ENCODE measurements around the gene FNBP1L.
"Not testable (repeated sequence)": the region's sequence is repeated elsewhere in the genome, so short reads cannot be mapped to it uniquely, and the experiment has no call there.

The FNBP1L gene

DNA sequence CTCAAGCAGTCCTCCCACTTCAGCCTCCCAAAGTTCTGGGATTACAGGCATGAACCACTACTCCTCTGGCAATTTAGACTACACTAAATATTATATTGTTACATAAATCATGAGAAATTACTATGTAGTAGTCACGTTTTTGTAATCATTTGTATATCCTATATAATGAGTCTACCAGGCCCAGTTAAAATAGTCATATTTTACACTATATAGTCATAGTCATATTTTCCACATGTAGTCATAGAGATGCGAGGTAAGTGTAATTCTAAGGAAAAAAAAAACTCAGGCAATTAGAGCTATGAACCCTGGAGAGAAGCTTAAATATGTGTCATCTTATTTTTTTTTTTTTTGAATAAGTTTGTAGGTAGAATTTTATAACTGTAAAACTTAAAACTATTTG, 90.0 kb downstream of the FNBP1L start:
- DNase-seq, result no peak

DNA sequence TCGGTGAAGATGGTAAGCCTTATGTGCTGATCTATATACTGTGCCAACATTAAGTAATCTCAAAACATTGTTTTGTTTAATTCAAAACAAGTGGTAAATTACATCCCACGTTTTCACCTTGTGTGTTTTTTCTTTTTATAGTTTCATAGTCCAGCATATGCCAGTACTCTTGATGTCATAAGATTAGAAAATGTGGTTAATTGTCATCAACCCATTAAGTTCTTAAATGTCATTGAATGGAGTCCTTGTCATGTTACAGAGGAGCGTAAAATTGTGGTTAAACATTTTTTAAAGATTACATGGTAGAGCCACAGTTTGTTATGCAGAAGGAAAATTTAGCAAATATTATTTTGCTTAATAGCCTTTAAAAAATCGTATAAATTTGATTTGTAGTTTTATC, 93.1 kb downstream of the FNBP1L start:
- DNase-seq, result no peak

DNA sequence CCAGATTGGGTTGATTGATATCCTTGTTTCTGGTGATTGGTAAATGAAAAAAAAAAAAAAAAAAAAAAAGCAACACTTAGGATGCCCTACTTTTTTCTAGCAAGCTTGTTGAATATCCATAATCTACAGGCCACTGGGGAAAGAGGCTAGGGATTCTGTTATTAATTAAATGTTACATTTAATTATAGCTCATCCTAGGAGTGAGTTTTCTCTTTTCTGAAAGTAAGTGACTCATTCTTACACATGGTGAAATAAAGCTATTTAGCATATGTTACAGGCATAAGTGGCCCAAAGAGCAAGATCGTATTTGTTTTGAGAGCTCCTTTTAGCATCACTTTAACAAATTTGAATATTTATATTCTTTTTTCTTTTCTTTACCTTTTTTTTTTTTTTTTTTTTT, 94.5 kb downstream of the FNBP1L start:
- DNase-seq, result no peak

DNA sequence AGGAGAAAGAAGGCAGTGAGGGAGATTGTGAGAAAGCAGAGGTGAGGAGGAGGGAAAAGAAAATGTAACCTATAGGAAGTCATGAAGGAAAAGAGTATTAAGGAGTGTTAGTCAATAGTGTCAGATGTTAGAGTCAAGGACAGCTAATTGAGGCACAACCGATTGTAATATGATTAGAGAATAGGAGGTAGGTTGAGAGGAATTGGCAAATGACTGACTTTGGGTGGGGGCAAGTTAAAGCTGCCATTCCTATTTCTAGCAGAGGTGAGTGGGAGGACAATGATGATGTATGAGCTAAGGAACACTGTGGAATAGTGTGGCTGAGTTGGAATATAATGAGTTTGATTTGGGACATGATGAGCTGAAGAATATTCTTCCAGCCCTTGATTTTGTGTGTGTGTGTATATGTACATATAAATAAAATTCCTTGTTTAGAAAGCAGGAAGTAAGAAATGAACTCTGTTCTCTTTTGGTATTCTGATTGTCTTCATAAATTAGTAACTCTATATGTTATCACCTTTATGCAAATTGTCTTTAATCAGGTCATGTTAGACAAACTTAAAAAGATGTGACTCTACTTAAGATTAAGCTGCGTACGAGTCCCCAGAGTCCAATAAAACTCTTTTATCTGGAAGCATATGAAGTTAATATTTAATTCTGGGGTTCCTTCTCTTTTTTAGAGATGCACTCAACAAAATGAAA, 98.4 kb downstream of the FNBP1L start:
- DNase-seq, result no peak

DNA sequence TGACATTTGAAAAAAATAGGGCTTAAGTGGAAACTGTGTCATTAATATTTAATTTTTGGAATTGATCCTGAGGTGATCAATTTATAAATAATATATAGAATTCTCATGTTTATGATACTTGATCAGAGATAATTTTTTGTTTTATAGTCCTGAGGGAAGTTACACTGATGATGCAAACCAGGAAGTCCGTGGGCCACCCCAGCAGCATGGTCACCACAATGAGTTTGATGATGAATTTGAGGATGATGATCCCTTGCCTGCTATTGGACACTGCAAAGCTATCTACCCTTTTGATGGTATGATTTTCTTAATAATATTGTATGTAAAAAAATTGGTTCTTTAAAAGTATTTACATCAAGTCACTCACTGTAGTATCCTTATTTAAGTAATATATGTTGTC, 101.2 kb downstream of the FNBP1L start:
- DNase-seq, result peak; percentile 40

DNA sequence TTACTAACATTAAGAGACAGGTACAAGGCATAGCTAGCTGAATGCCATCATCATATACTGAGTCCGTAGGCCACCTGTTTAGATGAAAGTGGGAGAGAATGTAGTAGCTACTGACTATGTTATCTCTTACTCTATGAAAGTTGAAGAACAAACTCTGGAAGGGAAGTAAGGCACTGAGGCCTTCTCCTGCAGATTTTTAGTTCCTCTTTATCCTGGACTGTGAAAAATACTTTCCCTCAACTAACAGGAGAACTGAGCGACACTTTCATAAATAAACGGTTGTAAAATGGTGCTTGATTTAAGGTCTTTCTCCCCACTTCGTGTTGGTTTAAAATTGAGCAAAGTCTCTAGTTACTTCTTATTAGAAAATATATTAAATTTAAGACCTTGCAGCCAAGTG, 101.9 kb downstream of the FNBP1L start:
- peak; percentile 17 for DNase-seq

DNA sequence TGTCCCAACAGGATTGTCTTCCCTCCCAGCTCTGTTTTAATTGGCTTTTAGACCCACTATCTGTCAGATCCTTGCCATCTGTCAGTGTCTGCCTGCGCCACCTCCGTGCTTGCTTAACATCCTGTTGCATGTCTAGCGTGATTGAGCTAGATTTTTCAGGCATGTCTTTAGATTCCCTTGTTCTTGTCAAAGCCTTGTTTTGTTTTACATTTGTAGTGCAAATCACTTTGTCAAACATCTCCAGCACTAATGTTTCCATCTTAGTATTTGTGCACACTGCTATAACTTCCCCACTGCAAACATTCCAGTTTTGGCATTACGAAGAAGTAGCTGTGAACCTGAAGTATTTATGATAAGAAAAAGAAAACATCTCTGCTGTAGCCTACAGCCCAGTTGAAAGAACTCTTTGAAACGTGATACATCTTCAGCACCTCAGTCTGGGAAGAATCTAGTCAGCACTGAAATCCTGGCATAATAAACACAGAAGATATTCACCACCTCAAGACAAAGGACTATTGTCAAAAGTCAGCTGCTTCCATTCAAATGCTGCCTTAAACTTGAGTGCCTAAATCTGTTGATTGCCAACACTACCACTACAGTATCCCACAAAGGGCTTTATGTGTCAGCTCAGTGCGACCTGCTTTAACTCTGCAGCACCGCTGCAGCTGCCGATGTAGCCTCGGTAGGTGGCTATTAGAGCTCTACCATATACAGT, 105.0 kb downstream of the FNBP1L start:
- peak; percentile 36 for DNase-seq

DNA sequence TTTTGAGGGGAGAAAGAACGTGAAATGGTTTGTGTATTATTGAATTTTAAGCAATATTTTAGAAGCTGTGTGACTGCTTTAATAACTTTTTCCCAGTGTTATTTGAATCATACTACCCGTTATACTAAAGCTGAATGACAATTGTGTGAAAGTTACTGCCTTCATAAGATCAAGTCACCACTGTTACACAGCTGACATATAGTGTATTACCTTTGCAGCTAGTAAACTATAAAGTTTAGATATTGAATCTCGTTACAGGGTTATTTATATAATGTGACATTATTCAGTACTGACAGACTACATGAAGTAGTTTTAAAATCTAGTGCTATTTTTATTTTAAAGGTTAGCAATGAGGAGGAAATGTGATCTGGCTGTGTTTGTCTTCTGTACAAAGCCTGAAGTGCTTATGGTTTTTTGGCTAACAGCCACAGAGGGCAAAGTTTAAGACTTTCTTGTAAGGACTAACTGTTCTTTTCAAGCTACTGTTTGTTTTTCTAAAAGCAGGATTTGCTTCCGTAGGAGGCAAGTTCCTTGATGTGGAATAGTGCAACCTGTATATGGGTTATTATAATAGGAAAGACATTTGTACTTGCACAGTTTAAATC, 106.1 kb downstream of the FNBP1L start:
- not testable (repeated sequence) for DNase-seq

DNA sequence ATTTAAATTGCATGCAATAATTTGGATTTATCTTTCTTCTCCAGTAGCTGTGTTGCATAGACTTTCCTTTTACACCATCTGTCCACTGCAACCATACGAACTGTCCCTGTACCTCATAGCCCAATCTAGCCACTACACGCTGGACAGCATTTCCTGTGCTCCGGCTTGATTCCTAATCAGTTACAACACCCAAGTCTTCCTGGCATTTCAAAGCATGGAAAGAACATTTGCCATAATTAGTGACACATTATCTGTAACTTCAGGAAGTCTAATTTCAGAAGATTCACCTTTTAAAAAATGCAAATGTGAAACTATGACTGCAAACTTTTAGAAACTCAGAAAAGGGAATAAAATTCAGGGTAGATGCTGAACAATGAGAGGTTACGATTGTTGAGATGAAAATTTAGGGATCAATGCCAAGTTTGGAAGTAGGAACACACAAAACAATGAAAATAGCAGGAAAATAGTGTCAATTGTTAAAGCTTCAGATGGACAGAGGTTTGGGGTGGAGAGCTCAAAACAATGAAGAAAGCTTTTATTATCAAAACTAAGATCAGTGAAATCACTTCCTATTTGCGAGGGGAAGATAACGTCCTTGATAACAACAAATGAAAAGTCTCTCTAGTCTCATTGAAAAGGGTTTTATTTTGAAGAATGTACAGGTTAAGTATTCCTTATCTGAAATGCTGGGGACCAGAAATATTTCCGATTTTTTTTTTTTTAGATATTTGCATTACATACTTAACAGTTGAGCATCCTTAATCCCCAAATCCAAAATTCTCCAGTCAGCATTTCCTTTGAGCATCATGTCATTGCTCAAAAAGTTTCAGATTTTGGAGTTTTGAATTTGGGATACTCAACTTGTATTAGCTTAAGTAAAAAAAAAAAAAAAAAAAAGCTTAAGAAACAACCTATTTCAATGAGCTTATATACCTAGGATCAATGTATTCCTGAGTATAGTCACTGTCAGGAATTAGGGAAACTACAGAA, 107.3 kb downstream of the FNBP1L start:
- no peak for DNase-seq

DNA sequence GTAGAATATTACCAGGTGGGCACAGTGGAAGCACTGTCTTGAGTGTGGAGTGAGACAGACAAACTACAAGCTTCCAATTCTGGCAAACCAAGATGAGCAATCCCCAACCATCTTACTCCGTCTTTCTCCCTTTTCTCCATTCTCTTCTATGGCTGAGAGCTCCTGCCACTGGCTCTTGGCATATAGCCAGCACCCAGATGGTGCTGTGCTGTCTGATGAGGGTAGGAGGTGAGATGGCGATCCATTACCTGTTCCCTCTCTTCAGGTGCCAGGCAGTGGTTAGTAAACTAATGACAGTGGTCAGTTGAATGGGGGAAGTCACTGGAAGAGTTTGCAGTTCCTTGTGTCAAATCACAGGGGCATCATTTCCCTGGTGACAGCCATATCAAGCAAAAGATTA, 108.4 kb downstream of the FNBP1L start:
- DNase-seq, result no peak

DNA sequence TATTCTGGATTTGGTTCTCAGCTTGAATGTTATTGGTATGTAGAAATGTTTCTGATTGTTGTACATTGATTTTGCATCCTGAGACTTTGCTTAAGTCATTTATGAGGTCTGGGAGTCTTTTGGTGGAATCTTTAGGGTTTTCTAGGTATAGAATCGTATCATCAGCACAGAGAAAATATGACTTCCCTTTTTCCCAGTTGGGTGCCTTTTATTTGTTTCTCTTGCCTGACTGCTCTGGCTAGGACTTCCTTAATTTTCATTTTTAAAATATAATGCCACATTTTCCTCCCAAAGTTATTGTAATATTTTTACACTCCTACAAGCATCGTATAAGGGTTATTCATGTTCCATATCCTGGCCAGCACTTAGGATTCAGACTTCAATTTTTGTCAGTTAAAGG, 111.1 kb downstream of the FNBP1L start:
- peak; percentile 21 for DNase-seq

DNA sequence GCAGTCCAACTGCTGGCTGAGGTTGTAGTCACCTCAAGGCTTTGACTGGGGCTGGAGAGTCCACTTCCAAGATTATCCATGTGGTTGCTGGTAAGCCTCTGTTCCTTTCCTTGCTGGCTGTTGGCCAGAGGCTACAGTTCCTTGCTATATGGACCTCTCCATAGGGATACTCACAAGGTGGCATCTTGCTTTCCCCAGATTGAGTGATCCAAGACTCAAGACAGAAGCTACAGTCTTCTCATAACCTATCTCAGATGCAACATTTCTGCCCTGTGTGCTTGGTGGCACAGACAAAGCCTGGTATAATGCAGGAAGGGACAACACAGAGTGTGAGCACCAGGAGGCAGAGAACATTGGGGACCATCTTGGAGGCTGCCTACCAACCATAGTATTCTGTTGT, 111.8 kb downstream of the FNBP1L start:
- no peak for DNase-seq

DNA sequence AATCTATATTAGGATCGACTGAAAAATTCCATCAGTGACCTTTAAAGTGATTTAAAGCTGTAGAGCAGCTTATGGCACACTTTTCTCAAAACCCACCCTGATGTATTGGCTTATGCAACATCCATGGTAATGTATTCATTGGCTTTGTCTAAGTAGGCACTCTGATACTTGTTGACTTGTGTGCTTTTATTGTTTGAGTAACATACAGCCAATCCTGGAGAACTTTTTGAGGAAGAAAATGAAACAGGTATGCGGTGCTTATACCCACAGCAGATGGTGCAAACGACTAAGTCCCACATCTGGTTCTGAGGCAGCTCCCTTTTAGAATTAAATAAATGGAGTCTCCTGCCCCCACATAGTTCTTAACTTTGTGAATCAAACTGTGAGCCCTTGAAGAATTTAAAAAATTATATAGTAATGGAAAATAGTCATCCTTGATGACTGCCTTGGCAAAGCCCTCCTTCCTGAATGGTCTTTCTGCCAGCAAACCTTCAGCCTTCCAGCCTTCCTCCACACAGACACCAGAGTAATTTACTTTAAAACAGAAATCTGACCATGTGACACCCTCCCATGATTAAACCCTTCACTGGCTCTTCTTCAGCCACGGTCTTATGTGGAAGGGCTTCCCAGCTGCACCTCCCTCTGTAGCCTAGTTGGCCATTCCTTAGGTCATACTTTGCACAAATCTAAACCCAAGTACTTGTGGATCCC, 117.7 kb downstream of the FNBP1L start:
- no peak for DNase-seq

DNA sequence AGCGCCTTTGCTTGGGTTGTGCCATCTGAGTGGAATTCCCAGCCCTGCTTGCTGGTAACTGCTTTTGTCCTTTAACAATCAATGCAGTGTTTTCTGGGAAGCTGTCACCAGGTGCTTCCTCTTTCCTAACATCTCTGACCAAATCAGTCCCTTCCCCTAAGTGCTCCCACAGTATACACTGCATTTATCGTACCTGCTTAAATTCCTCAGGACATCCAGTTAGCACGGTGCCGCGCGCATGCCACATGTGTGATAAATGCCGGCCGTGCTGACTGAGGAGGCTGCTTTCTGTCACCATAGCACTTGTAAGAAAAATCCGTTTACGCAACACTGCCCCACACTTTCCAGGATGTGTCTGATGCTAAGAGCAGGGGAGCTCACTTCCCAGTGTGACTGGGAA, 118.3 kb downstream of the FNBP1L start:
- no peak for DNase-seq

DNA sequence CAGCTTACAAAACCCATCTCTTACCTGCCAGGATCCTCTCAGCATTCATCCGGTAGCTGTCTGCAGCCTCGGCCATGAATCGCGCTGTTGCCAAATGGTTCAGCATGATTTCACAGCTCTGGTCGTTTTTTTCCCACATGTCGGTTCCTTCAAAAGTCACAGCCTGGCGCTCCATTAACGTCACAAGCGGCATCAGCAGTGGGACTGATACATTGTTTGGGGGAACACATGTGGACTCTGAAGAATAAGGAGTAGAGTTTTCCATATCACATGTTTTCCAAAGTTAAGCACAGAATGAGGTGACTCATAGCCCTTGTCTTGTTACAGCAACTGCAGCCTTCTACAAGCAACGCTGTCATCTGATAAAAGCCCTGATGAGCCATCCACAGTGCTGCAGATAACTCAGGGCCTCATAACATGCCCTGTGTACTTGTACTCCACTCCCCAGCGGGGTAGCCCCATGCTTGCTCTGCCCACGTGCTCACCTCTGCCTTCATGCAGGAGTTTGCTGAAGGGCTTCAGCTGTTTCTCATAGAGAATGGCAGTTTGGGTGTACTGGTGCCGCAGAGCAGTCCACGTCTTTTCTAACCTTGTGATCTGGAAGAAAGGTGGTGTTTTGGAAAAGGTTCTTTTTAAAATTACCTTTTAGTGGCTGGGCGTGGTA, 119.5 kb downstream of the FNBP1L start:
- peak; percentile 52 for DNase-seq

DNA sequence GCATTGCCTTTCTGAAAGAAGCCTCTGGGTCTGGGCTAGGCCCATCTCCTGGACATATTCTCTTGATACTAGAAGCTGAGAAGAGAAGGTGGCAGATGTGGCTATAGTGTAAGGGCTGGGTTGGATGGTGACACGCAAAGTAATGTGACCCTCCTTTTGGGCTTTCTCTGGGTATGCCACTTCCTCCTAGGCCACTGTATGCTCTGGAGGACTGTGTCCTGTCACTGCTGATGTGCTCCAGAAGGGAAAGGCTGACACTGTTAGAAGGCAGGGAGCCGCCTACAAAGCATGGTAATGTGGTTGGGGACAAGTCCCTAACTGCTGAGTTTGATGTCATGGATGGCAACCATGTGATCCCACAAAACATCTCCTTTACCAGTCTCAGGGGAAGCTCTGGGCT, 121.6 kb downstream of the FNBP1L start:
- DNase-seq, result peak; percentile 67

DNA sequence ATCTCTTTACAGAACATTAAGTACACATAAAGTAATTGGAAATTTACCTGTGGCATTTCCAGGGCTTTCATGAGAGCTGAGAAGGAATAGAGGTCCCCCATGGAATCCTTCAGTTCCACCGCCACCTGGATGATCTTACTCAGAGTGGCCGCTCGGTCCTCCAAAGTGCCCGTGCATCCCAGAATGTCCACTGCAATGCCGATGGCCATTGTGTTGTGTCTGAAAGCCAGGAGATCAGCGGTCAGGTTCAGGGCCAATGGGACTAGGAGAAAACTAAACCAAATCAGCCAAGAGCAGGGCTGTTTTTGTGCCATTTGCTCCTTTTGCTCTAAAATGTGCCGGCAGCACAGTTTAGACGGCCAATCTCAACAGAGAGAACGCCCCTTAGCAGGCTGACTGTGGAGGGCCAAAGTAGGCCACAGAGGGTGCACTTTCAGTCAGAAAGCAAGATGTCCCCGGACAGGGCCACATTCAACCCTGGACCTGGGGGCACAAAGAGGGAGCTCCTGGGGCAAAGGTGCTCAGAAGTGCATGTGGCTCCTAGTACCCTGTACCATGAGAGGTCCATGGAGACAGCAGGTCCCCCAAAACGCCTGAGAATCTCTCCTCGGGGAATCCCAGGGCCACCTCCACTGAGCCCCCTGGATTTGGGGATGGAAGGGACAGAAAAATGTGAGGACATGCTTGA, 123.8 kb downstream of the FNBP1L start:
- DNase-seq, result no peak

DNA sequence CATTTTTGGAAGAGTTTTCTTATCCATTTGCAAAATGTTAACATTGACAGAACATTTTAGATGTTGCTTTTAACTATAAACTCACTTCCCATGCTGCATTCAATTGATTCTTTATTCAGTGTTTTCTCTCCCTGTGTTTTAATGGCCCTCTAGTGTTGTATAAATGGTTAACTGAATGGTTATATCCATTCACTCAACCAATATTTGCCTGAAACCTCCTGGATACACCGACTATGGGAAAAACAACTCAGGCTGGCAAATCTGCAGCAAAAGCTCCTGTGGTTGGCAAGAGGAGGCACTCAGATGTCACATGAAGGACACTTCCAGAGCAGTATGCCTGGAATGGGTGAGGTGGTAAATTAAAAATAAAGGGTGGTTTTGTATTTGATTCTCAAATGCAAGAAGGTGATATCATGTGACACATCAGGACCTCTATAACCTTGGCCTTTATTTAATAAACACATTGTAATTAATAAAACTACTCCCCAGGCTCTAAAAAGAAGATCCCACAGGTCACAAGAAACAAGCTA, 126.1 kb downstream of the FNBP1L start:
- no peak for DNase-seq

DNA sequence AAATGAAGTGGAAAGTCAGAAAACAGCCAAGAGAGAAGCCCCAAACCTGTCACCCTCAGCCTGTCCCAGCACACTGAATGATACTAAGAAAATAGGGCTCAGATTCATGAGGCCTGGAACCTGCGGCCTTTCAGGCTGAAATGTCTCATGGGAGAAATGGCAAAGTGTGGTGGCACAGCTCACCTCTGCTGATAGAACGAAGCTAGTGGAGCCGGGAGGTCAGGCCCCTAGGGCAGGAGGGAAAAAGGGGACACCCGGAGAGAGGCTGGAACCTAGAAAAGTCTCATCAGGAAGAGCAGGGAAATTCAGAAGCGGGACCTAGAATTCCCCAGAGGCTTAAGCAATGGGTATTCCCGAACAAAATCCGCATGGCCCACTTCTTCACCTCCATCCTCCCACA, 126.6 kb downstream of the FNBP1L start:
- no peak for DNase-seq

DNA sequence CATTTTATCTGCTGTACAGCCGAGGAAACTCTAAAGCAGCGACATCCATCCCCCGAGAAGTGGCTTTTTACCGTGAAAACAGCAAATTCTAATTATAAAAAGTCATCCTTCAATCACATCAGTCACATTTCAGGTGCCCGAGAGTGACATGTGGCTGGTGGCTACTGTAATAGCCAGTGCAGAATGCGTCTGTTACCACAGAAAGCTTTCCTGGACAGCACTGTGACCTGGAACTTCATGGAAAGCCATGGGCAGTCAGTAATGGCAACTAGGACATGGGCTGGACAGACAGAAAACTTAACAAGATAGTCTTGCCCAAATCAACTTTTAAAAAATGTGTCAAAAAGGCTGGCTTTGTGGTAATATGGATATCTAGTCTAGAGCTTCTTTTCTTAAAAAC, 127.1 kb downstream of the FNBP1L start:
- no peak for DNase-seq

Data from inflammatory macrophage treated with lipopolysaccharide for 4 hours (primary cell).